HepG2 (cell line): ENCODE data around the gene TMEM229B. TPM values are rescaled to one million over a fixed set of nuclear protein-coding genes. Genes with fewer than 3 reads are reported as not detected.

ENCODE experiments used
- ATAC-seq: fragments of 200-7000 bp; cut with Tn5 transposase; 3 replicates; pipeline ENCODE4 v1.9.1; 2020; ENCODE audit warnings: mild to moderate bottlenecking, moderate library complexity
- BruUV-seq: library from RNA; stranded (reverse); fragments of 400-500 nt; replicated peaks from 2 replicates; lab custom pipeline; 2021; lab: Mats Ljungman, UMichigan
- CTCF ChIA-PET: fragments of 300-600 bp; formaldehyde crosslinking; extraction: SDS; loops from one replicate; lab custom pipeline; 2021; ENCODE audit warnings: low total read pairs, inconsistent platforms, low intra/inter-chr PET ratio; lab: Yijun Ruan, JAX
- POLR2A ChIA-PET: fragments of 350-600 bp; sonication (Branson Sonifier 250); formaldehyde crosslinking; loops from one replicate; lab custom pipeline; 2020; ENCODE audit warnings: antibody characterized with exemption, inconsistent platforms; lab: Yijun Ruan, JAX
- DNase-seq: peaks from one replicate; pipeline ENCODE4 v3.0.0-alpha.2; 2015; ENCODE audit warnings: low spot score
- FAIRE-seq: peaks from 3 replicates; lab custom pipeline; 2011; peaks lifted over from hg19 to GRCh38; lab: Jason Lieb, UNC
- H2AFZ ChIP-seq: one replicate; pipeline ENCODE4 v1.6.1; 2011; ENCODE audit warnings: low read length, inconsistent platforms
- H3K27ac ChIP-seq: fragments of 300-600 bp; 3 replicates; pipeline ENCODE4 v1.8.0; 2011; ENCODE audit warnings: mixed run types, mild to moderate bottlenecking, mixed read lengths, low read length, inconsistent platforms; ENCODE audit not compliant: insufficient read depth; ENCODE audit errors: extremely low read length
- H3K27me3 ChIP-seq, 2 experiments: fragments of 200-600 bp in 1 of 2; 2 replicates in 1 of 2; 3 replicates in 1 of 2; pipeline versions ENCODE4 v1.6.0 to v1.8.0; 2011; ENCODE audit warnings: low read length in 2 of 2, mild to moderate bottlenecking in 2 of 2, moderate library complexity in 2 of 2, inconsistent platforms in 1 of 2; ENCODE audit not compliant: insufficient read depth in 2 of 2, control insufficient read depth in 1 of 2
- H3K36me3 ChIP-seq, 2 experiments: fragments of 200-600 bp in 1 of 2; replicated peaks in 1 of 2; 2 replicates in 1 of 2; 3 replicates in 1 of 2; pipeline versions ENCODE4 v1.5.1 to v1.8.0; 2011; ENCODE audit warnings: low read length in 2 of 2, inconsistent platforms in 1 of 2; ENCODE audit not compliant: insufficient read depth in 2 of 2, control insufficient read depth in 1 of 2
- H3K4me1 ChIP-seq: 2 replicates; pipeline ENCODE4 v1.5.1; 2012; ENCODE audit warnings: low read length, inconsistent platforms; ENCODE audit not compliant: insufficient read depth
- H3K4me2 ChIP-seq: 2 replicates; pipeline ENCODE4 v1.6.0; 2011; ENCODE audit warnings: low read depth, low read length, inconsistent platforms
- H3K4me3 ChIP-seq, 3 experiments: fragments of 200-600 bp in 1 of 3; sonication (generic), shearing (Covaris generic) in 1 of 3; replicated peaks in 1 of 3; 2 replicates each; pipeline ENCODE4 v1.5.1; 2011 to 2016; ENCODE audit warnings: low read length in 3 of 3, inconsistent platforms in 2 of 3, low read depth in 2 of 3, mild to moderate bottlenecking in 2 of 3, control low read depth in 1 of 3, mixed read lengths in 1 of 3; ENCODE audit not compliant: insufficient read depth in 1 of 3
- H3K79me2 ChIP-seq: one replicate; pipeline ENCODE4 v1.6.1; 2011; ENCODE audit warnings: low read length, inconsistent platforms; ENCODE audit not compliant: insufficient read depth
- H3K9ac ChIP-seq: 2 replicates; pipeline ENCODE4 v1.6.0; 2011; ENCODE audit warnings: mild to moderate bottlenecking, low read depth, low read length, inconsistent platforms; ENCODE audit not compliant: insufficient read depth
- H3K9me3 ChIP-seq: 2 replicates; pipeline ENCODE4 v1.5.1; 2012; ENCODE audit warnings: mild to moderate bottlenecking, low read length
- H4K20me1 ChIP-seq: 2 replicates; pipeline ENCODE4 v1.6.0; 2011; ENCODE audit warnings: inconsistent platforms, mild to moderate bottlenecking, low read length, moderate library complexity; ENCODE audit not compliant: insufficient read depth
- RXRB ChIP-seq: IDR thresholded peaks from 2 replicates; pipeline ENCODE4 v1.6.1; 2016; ENCODE audit warnings: borderline replicate concordance, missing genetic modification reagents, missing compliant biosample characterization
- ZBED4 ChIP-seq: sonication (generic); formaldehyde crosslinking; IDR thresholded peaks from 2 replicates; pipeline ENCODE4 v1.4.0; 2020; ENCODE audit warnings: missing genetic modification reagents, borderline replicate concordance
- ZNF629 ChIP-seq: sonication (generic); formaldehyde crosslinking; conservative IDR thresholded peaks from 2 replicates; pipeline ENCODE4 v1.5.0; 2020; ENCODE audit warnings: missing genetic modification reagents
- WGBS: methylation state at CpG from one replicate; pipeline ENCODE4 v1.1.6; 2017; ENCODE audit warnings: low lambda C conversion rate; 5-methylcytosine and 5-hydroxymethylcytosine counted together
- in situ Hi-C: cut with HindIII; loops from 2 replicates; pipeline ENCODE4 v1.10.0; 2017; ENCODE audit warnings: low pct_unique_long_range_greater_than_20kb; ENCODE audit not compliant: extremely low pct_ligation_motif_present
- intact Hi-C: fragments of 100-400 bp; cut with micrococcal nuclease; formaldehyde crosslinking; loops from one replicate; pipeline ENCODE4 v1.10.0; 2022; ENCODE audit not compliant: unreplicated experiment
- polyA plus RNA-seq, 8 experiments: library from polyadenylated mRNA; depleted of rRNA in 3 of 8; stranded (reverse) in 7 of 8; unstranded in 1 of 8; fragments of >200 nt; fragmentation: Illumina TruSeq in 4 of 8; extraction: Trizol in 4 of 8; gene quantifications; 2 replicates each; pipeline versions ENCODE4 v1.2.1 to v1.2.3, GENCODE V29; 2011 to 2016; ENCODE audit warnings: low read depth in 4 of 8, missing spikeins in 1 of 8, mixed read lengths in 1 of 8; ENCODE audit not compliant: insufficient read depth in 1 of 8
- total RNA-seq, 5 experiments: library from RNA; depleted of rRNA; stranded (reverse); fragments of >200 nt; fragmentation: Illumina TruSeq; extraction: Trizol; gene quantifications; 2 replicates each; pipeline ENCODE4 v1.2.3, GENCODE V29; 2016; ENCODE audit warnings: low read depth in 1 of 5

Gene TMEM229B
- total and polyA plus RNA-seq, 2 of the 13 experiments (the other 11 are each of a cell fraction or from before 2014, with no cell fraction given): 0.69 to 1.1 TPM

- H3K36me3 ChIP-seq: no peaks in the 10 kb centered on the region
- no peak for FAIRE-seq
- H3K9ac ChIP-seq: no peak overlapping the region
- BruUV-seq: no TSS peak
- H4K20me1 ChIP-seq: no peaks in the 10 kb centered on the region
- DNase-seq: no peak
- no peaks in the 10 kb centered on the region for H3K79me2 ChIP-seq
- no peak overlapping the region for H3K4me3 ChIP-seq
- no peak overlapping the region for H3K4me2 ChIP-seq
- H3K4me1 ChIP-seq: peaks cover 10% of the 10 kb centered on the region; the same call in 1 of the 2 replicates
- in situ Hi-C loops: no loop called here
- WGBS: 71% methylated on average over 8 of the region's 8 CpGs
- no peak for ATAC-seq
- ChIA-PET CTCF (no interaction called here), POLR2A (no interaction called here)
- peaks cover 0 to 14% of the 10 kb centered on the region in 2 experiments; a peak in 2 of 5 replicates for H3K27me3 ChIP-seq
- H3K9me3 ChIP-seq: no peaks in the 10 kb centered on the region
- no peak overlapping the region for H3K27ac ChIP-seq
- no peak overlapping the region for H2AFZ ChIP-seq
- no peak for TF ChIP-seq ZBED4
- no peak for TF ChIP-seq RXRB (CRISPR knock-in tag)
- peak; percentile 66 for TF ChIP-seq ZNF629 (CRISPR knock-in tag)
- intact Hi-C loops: no loop called here
Measured at GRCh38 chr14:67482231-67483164, 6.0 kb downstream of the TMEM229B start.
